ENCODE measurements around the gene ZBTB12. TPM values are rescaled to one million over a fixed set of nuclear protein-coding genes. Genes with fewer than 3 reads are reported as not detected.

The ZBTB12 gene
- total and polyA plus RNA-seq, 2 of the 13 experiments (the other 11 are each of a cell fraction or from before 2014, with no cell fraction given): 4.8 to 6.0 TPM

DNA sequence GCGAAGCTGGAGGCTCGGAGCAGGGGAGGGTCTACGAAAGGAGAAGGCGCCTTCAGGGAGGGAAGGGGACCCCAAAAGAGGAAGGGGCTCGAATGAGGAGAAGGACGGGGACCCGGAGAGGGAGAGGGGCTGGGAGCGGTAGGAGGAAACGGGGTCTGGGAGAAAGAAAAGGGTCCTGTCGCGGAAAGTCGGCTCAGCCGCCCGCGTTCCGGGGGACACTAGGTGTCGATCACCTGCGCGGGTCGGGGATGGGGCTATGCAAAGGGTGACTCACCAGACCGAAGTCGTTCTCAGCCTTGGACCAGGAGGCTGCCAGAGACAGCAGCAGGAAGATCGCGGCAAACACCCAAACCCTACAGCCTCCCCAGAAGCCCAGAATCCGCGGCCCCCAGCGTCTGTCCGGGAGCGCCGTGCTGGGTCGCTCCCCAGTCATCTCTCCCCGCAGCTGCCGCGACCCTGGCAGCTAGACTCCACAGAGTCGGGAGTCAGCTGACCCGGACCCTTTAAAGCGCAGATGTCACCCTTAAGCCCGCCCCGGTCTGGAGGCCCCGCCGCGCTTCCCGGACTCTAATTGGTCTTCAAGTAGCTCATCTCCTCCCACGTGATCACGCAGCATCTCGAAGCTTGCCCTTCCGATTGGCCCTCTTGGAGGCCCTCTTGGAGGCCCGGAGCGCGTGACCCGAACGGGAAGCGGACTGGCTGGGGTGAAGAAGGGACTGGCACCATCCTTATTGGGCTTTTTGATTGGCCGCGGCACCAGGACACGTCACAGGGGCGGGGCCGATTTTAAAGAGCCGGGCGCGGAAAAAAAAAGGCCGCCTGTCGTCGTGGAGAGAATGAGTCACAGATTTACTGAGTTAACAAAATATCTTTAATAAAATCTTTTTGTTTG, 39.3 kb downstream of the ZBTB12 start, which contains the start of gene NEU1 (continued):
- TF ChIP-seq ZNF570 (CRISPR knock-in tag; IDR thresholded peaks at IDR 0.05; ENCODE audit: borderline replicate concordance): 0 out of 2 replicates have a peak, but pooled peaks have one; percentile 22
- TF ChIP-seq SP2 (CRISPR knock-in tag; IDR thresholded peaks at IDR 0.05): peak; percentile 92
- TF ChIP-seq, protein P1, sequence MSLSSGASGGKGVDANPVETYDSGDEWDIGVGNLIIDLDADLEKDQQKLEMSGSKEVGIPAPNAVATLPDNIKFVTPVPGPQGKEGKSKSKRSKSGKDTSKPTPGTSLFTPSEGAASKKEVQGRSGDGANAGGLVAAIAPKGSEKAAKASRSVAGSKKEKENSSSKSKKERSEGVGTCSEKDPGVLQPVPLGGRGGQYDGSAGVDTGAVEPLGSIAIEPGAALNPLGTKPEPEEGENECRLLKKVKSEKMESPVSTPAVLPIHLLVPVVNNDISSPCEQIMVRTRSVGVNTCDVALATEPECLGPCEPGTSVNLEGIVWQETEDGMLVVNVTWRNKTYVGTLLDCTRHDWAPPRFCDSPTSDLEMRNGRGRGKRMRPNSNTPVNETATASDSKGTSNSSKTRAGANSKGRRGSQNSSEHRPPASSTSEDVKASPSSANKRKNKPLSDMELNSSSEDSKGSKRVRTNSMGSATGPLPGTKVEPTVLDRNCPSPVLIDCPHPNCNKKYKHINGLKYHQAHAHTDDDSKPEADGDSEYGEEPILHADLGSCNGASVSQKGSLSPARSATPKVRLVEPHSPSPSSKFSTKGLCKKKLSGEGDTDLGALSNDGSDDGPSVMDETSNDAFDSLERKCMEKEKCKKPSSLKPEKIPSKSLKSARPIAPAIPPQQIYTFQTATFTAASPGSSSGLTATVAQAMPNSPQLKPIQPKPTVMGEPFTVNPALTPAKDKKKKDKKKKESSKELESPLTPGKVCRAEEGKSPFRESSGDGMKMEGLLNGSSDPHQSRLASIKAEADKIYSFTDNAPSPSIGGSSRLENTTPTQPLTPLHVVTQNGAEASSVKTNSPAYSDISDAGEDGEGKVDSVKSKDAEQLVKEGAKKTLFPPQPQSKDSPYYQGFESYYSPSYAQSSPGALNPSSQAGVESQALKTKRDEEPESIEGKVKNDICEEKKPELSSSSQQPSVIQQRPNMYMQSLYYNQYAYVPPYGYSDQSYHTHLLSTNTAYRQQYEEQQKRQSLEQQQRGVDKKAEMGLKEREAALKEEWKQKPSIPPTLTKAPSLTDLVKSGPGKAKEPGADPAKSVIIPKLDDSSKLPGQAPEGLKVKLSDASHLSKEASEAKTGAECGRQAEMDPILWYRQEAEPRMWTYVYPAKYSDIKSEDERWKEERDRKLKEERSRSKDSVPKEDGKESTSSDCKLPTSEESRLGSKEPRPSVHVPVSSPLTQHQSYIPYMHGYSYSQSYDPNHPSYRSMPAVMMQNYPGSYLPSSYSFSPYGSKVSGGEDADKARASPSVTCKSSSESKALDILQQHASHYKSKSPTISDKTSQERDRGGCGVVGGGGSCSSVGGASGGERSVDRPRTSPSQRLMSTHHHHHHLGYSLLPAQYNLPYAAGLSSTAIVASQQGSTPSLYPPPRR (CRISPR knock-in tag; IDR thresholded peaks at IDR 0.05; ENCODE audit: borderline replicate concordance): peak; percentile 63
- TF ChIP-seq TCF7L2 (IDR thresholded peaks at IDR 0.05; ENCODE audit: low read depth, low read length): no peak
- peak; percentile 93 for TF ChIP-seq YEATS2 (CRISPR knock-in tag; IDR thresholded peaks at IDR 0.05; ENCODE audit: borderline replicate concordance)
- peak; percentile 77; the same call in 1 of the 2 replicates for TF ChIP-seq HOXA3 (CRISPR knock-in tag; IDR thresholded peaks at IDR 0.05)
- TF ChIP-seq RBFOX2 (IDR thresholded peaks at IDR 0.05; ENCODE audit: low read depth, low read length): peak; percentile 99
- TF ChIP-seq ZNF772 (CRISPR knock-in tag; IDR thresholded peaks at IDR 0.05): no peak
- 0 out of 2 replicates have a peak, but pooled peaks have one; percentile 2 for TF ChIP-seq ZNF383 (CRISPR knock-in tag; IDR thresholded peaks at IDR 0.05; ENCODE audit: borderline replicate concordance)
- TF ChIP-seq PHF5A (CRISPR knock-in tag; IDR thresholded peaks at IDR 0.05; ENCODE audit: low read depth, unreplicated experiment): peak; percentile 96
- TF ChIP-seq MBD4 (IDR thresholded peaks at IDR 0.05; ENCODE audit: borderline replicate concordance, low read length): no peak
- TF ChIP-seq JUND (CRISPR knock-in tag; IDR thresholded peaks at IDR 0.05): no peak
- peak; percentile 39; the same call in 1 of the 2 replicates for TF ChIP-seq HOXD1 (CRISPR knock-in tag; IDR thresholded peaks at IDR 0.05)
- peak; percentile 91; the same call in 1 of the 2 replicates for TF ChIP-seq ZNF180 (CRISPR knock-in tag; IDR thresholded peaks at IDR 0.05; ENCODE audit: borderline replicate concordance, low read depth)
- TF ChIP-seq, protein P2, sequence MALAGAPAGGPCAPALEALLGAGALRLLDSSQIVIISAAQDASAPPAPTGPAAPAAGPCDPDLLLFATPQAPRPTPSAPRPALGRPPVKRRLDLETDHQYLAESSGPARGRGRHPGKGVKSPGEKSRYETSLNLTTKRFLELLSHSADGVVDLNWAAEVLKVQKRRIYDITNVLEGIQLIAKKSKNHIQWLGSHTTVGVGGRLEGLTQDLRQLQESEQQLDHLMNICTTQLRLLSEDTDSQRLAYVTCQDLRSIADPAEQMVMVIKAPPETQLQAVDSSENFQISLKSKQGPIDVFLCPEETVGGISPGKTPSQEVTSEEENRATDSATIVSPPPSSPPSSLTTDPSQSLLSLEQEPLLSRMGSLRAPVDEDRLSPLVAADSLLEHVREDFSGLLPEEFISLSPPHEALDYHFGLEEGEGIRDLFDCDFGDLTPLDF (CRISPR knock-in tag; IDR thresholded peaks at IDR 0.05): peak; percentile 86
- TF ChIP-seq FOSL2 (CRISPR knock-in tag; IDR thresholded peaks at IDR 0.05): peak; percentile 82
- TF ChIP-seq MIER3 (CRISPR knock-in tag; IDR thresholded peaks at IDR 0.05; ENCODE audit: borderline replicate concordance): peak; percentile 82; the same call in 1 of the 2 replicates
- TF ChIP-seq STAT5B (CRISPR knock-in tag; IDR thresholded peaks at IDR 0.05): 0 out of 2 replicates have a peak, but pooled peaks have one; percentile 17
- TF ChIP-seq, protein P3, sequence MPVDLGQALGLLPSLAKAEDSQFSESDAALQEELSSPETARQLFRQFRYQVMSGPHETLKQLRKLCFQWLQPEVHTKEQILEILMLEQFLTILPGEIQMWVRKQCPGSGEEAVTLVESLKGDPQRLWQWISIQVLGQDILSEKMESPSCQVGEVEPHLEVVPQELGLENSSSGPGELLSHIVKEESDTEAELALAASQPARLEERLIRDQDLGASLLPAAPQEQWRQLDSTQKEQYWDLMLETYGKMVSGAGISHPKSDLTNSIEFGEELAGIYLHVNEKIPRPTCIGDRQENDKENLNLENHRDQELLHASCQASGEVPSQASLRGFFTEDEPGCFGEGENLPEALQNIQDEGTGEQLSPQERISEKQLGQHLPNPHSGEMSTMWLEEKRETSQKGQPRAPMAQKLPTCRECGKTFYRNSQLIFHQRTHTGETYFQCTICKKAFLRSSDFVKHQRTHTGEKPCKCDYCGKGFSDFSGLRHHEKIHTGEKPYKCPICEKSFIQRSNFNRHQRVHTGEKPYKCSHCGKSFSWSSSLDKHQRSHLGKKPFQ (CRISPR knock-in tag; IDR thresholded peaks at IDR 0.05; ENCODE audit: insufficient replicate concordance): peak; percentile 93
- TF ChIP-seq MAF1 (CRISPR knock-in tag; IDR thresholded peaks at IDR 0.05; ENCODE audit: borderline replicate concordance): peak; percentile 83; the same call in 1 of the 2 replicates
- TF ChIP-seq FOXK2 (IDR thresholded peaks at IDR 0.05): no peak
- peak; percentile 86 for TF ChIP-seq ZNF224 (CRISPR knock-in tag; IDR thresholded peaks at IDR 0.05)
- no peak for TF ChIP-seq EZH2 (conservative IDR thresholded peaks at IDR 0.05; ENCODE audit: low read depth, low read length)

All from HepG2 (cell line).